GM21390 (cell line): ENCODE data around the gene NXF2.
"Not testable (repeated sequence)": the region's sequence is repeated elsewhere in the genome, so short reads cannot be mapped to it uniquely, and the experiment has no call there.

ENCODE experiments used
- ATAC-seq: cut with Tn5 transposase; IDR thresholded peaks from one replicate; pipeline ENCODE4 v1.9.1; 2021; ENCODE audit not compliant: unreplicated experiment

Gene NXF2

DNA sequence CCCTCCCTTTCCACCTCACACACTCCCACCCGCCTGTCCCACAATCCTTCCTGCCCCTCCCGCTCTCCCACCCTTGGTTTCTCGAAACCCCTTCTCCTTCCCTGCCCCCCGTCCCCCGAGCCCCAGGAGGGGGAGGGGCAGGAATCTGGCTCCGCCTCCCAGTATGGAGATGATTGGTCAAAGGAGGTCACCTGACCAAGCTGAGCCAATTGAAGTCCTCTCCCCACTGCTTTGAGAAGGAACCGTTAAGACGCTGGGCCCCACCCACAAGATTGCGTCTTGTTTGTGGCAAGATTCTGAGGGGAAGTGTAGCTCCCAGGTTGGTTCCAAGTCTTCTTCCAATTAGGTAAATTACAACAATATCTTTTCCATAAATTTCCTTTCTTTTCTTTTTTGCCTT is at the start of gene NXF2:
NXF2 (plus strand) TSS at position 275 of the 400 bp plus-strand sequence. CDS start 59,912 bp downstream, outside the sequence.
- ATAC-seq = not testable (repeated sequence)

GRCh38 chrX:102207940-102208339 is 39.0 kb upstream of the NXF2 start:
- not testable (repeated sequence) for ATAC-seq

GRCh38 chrX:102214986-102215385 is 32.0 kb upstream of the NXF2 start, which contains the start of gene TCP11X1:
TSS of gene TCP11X1 (plus strand) at chrX:102215301.
- not testable (repeated sequence) for ATAC-seq

DNA sequence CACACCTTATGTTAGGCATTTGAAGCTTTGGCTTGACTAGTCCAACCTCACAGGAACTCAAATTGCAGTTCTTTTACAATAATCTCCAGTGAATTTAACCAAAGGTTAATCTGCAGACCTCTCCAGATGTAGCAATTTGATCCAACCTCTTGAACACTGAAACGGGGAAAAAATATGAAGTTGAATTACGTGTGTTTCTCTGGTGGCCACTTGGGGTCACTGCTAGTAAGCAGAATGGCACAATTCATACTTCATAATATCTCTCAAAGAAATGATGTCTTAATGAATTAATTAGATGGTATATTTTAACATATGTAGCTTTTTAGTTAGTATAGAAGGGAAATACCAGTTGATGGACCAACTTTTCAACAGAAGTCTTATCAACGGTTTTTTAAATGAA is 30.5 kb upstream of the NXF2 start:
- not testable (repeated sequence) for ATAC-seq

GRCh38 chrX:102235678-102236077 is 11.3 kb upstream of the NXF2 start:
- not testable (repeated sequence) for ATAC-seq

DNA sequence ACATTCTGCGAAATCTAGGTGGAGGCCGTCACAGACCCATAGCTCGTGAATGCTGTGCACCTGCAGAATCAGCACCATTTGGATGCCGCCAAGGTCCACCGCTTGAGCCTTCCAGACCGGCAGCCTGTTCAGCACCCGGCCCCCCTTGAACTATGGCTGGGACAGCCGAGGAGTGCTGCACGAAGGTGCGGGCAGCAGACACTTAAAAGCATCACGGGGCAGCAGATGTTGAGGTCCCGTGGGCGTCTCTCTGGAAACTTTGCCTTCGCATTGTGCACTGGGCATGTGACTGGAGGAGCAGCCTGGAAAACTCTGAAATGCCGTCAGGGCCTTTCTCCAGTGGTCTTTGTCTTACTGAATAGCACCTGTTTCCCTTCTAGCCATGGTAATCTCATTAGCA is 6.7 kb upstream of the NXF2 start:
- ATAC-seq = not testable (repeated sequence)

DNA sequence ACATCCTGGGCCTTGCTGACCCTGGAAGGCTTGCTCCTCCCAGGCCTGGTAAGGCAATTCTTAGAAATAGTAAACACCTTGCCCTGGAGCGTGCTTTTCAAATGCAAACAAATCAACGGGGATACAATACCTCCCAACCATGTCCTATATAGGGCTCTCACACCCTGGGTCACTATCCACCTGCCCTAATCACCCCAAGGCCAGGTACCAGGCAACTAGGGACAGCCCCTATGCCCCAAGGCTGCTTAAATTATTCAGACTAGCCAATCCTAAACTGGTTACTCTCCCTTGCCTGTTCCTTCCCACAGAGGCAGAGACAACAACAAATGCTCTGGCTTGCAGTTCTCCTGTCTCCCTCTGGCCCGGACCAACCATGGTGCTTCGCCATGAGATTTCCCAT is 25.3 kb downstream of the NXF2 start:
- not testable (repeated sequence) for ATAC-seq

GRCh38 chrX:102338162-102338561 is 91.2 kb downstream of the NXF2 start:
- no peak for ATAC-seq

DNA sequence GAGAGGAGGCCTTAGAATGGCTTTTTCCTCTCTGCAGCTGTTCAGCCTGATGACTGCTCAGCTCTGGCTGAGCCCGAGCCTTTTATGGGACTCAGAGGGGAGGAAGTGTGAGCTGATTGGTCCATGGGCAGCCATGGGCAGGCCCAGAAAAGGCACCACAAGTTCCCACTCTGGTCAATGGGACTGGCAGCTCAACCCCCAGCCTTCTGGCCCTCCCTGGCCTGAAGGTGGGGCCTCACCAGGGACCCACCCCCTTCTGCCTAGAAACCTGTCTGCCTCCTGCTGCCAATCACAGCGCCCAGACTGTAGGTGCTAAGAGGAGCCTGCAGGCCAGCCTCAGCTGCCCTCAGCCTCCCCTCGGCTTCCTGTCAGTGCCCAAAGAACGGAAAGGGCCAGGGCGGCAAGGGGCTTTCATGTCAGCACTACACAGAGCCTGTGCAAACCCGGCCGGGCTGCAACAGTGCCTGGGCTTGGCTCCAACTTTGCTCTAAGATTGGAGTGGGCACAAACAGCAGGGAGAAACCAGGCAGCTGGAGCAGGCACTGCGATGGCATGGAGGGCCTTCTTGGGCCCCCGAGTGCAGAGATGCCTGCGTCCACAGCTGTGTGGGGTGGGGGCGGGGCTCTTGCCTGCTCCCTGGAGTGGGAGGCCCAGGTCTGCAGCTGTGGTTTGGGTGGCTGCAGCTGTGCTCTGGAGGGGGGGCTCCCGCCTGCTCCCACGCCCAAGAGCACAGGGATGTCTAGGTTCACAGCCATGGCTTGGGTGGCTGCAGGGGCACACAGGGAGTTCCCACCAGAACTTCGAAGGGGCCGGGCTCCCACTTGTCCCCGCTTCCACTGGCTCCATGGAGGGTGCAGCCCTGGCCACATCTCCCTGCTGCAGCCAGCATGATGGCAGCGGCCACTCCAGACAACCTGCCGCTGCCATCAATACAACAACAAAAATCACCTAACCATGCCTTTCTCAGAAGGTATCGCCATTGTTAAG is 92.6 kb downstream of the NXF2 start:
- ATAC-seq = no peak

- ATAC-seq = no peak
Measured at GRCh38 chrX:102341867-102342266, 94.9 kb downstream of the NXF2 start.

DNA sequence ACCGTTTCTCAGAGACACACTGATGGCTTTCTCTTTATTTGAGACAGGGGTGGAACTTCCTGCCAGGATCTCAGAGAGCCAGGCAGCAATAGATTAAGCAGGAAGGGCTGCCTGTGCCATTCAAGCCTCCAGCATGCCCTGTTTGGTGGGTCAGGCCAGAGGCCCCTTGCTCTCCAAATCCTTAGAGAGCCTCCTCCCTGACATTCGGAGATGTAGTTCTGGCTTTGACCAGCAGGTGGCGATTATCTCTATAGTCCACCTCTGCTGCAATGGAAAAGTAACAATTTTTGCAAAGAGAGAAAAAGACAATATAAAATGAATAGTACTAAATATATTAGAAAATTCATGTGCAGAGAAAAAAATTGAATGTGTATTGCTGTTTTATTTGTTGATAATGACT is 98.9 kb downstream of the NXF2 start:
- ATAC-seq = peak; percentile 48
